Tibial nerve (tissue), 4 donors: ENCODE data around the gene FHOD1.

ENCODE experiments used
- EP300 ChIP-seq, 2 donors: sonication (generic); formaldehyde crosslinking; IDR thresholded peaks; one replicate each; pipeline ENCODE4 v1.6.1; 2017; ENCODE audit warnings: antibody characterized with exemption in 2 of 2, mild to moderate bottlenecking in 1 of 2
- POLR2A ChIP-seq, 2 donors: fragments of 450-650 bp; IDR thresholded peaks; one replicate each; pipeline ENCODE4 v1.6.1; 2017; ENCODE audit warnings: antibody characterized with exemption in 2 of 2, mild to moderate bottlenecking in 2 of 2, moderate library complexity in 2 of 2
- TF ChIP-seq, protein P1 (sequence below), 5 experiments: fragments of 200-600 bp in 3 of 5; fragments of 450-650 bp in 2 of 5; sonication (generic) in 3 of 5; IDR thresholded peaks; one replicate each; pipeline ENCODE4 v1.5.1; 2016 to 2019; ENCODE audit warnings: antibody characterized with exemption in 5 of 5, mild to moderate bottlenecking in 3 of 5, moderate library complexity in 2 of 5

DNA sequence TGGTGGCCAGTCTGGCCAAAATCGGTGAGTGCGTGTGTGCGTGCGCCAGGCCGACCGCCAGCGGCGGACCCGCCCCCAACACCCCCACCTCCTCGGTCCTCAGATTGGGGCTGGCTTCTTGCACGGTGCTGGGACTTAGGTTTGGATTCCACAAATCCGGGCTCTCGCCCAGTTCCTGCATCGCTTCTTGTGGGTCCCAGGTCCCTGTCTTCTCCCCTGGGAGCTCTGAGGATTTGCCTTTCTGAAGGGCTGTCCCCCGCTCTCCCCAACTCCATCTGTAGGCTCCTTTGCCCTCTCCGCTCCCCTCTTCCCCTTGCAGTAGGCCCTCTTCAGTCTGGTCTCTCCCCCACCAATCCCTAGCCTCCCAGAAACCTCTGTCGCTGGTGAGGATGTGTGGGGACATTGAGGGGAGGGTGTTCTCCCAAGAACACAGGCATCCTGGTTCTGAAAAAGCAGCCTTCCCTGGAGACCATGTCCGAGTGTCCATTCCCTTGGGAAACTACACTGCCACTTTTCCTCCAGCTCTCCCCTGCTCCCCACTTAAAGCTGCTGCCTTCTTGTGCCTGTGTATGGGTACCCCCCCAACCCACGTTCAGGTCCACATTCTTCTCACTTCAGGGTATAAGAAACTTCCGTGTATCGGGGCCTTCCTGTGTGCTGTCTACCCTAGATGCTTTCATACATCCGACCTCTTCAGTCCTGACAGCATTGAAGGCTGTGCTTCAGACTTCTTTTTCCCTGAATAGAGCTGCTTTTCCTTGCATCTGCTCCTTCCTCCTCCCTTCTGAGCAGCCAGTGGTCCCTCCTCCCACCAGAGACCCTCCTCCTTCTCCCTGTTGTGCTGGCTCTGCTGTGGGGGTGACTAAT is 2.1 kb upstream of the FHOD1 start:
- TF ChIP-seq, protein P1, sequence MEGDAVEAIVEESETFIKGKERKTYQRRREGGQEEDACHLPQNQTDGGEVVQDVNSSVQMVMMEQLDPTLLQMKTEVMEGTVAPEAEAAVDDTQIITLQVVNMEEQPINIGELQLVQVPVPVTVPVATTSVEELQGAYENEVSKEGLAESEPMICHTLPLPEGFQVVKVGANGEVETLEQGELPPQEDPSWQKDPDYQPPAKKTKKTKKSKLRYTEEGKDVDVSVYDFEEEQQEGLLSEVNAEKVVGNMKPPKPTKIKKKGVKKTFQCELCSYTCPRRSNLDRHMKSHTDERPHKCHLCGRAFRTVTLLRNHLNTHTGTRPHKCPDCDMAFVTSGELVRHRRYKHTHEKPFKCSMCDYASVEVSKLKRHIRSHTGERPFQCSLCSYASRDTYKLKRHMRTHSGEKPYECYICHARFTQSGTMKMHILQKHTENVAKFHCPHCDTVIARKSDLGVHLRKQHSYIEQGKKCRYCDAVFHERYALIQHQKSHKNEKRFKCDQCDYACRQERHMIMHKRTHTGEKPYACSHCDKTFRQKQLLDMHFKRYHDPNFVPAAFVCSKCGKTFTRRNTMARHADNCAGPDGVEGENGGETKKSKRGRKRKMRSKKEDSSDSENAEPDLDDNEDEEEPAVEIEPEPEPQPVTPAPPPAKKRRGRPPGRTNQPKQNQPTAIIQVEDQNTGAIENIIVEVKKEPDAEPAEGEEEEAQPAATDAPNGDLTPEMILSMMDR (IDR thresholded peaks at IDR 0.05) = no peak
- no peak for TF ChIP-seq POLR2A (IDR thresholded peaks at IDR 0.05)
- TF ChIP-seq EP300 (IDR thresholded peaks at IDR 0.05) = no peak
